HepG2 (cell line): ENCODE measurements around the gene PDGFA.

Experiments used
- HDAC2 ChIP-seq: sonication (generic); formaldehyde crosslinking; IDR thresholded peaks from 2 replicates; pipeline ENCODE4 v1.4.0; 2020; ENCODE audit warnings: missing genetic modification reagents
- XRCC5 ChIP-seq: fragments of 200-400 bp; formaldehyde crosslinking; optimal IDR thresholded peaks from 2 replicates; pipeline ENCODE3; 2017; ENCODE audit warnings: mild to moderate bottlenecking, low read length
- ZNF543 ChIP-seq: sonication (generic); formaldehyde crosslinking; IDR thresholded peaks from 2 replicates; pipeline ENCODE4 v1.4.0; 2020; ENCODE audit warnings: mild to moderate bottlenecking, missing genetic modification reagents

- no peak for TF ChIP-seq ZNF543 (CRISPR knock-in tag)
- TF ChIP-seq HDAC2 (CRISPR knock-in tag): no peak
- TF ChIP-seq XRCC5: no peak
Observed at GRCh38 chr7:498678-499641, 20.7 kb downstream of the PDGFA start.
